ENCODE results near the gene RANBP3.
"Not testable (repeated sequence)": the region's sequence is repeated elsewhere in the genome, so short reads cannot be mapped to it uniquely, and the experiment has no call there.

The RANBP3 gene

GRCh38 chr19:5891572-5891937 lies 86.4 kb downstream of the RANBP3 start (continued):
- no peak for TF ChIP-seq POU6F1 (CRISPR knock-in tag; IDR thresholded peaks at IDR 0.05; ENCODE audit: borderline replicate concordance, low read depth)

GRCh38 chr19:5890099-5890498 lies 87.8 kb downstream of the RANBP3 start:
- ATAC-seq, result no peak
- TF ChIP-seq BACH2 (CRISPR knock-in tag; IDR thresholded peaks at IDR 0.05; ENCODE audit: borderline replicate concordance), result no peak
- TF ChIP-seq CSDC2 (CRISPR knock-in tag; IDR thresholded peaks at IDR 0.05), result no peak
- TF ChIP-seq TCF4 (CRISPR knock-in tag; IDR thresholded peaks at IDR 0.05; ENCODE audit: borderline replicate concordance), result no peak
- TF ChIP-seq RARB (CRISPR knock-in tag; IDR thresholded peaks at IDR 0.05), result no peak
- no peak for TF ChIP-seq TOX (CRISPR knock-in tag; IDR thresholded peaks at IDR 0.05; ENCODE audit: borderline replicate concordance)
- TF ChIP-seq OSR1 (CRISPR knock-in tag; IDR thresholded peaks at IDR 0.05), result no peak

- no peak; the same call in 1 of the 3 replicates for ATAC-seq
- TF ChIP-seq BACH2 (CRISPR knock-in tag; IDR thresholded peaks at IDR 0.05; ENCODE audit: borderline replicate concordance) (no peak), ISL1 (CRISPR knock-in tag; IDR thresholded peaks at IDR 0.05) (no peak), CREB5 (CRISPR knock-in tag; IDR thresholded peaks at IDR 0.05; ENCODE audit: low read depth) (no peak), ESRRG (CRISPR knock-in tag; IDR thresholded peaks at IDR 0.05) (no peak), TOX (CRISPR knock-in tag; IDR thresholded peaks at IDR 0.05; ENCODE audit: borderline replicate concordance) (no peak), ZNF70 (CRISPR knock-in tag; IDR thresholded peaks at IDR 0.05) (no peak)
These were observed 88.5 kb downstream of the RANBP3 start for GRCh38 chr19:5889288-5889971.

- ATAC-seq, result not testable (repeated sequence)
These were observed 93.7 kb downstream of the RANBP3 start for GRCh38 chr19:5884065-5884811.

GRCh38 chr19:5883157-5883873 lies 94.6 kb downstream of the RANBP3 start:
- ATAC-seq, result not testable (repeated sequence)

GRCh38 chr19:5882421-5882968 lies 95.4 kb downstream of the RANBP3 start:
- no peak for ATAC-seq
- TF ChIP-seq CSDC2 (CRISPR knock-in tag; IDR thresholded peaks at IDR 0.05) (no peak), ZFP30 (CRISPR knock-in tag; IDR thresholded peaks at IDR 0.05) (no peak), ESRRG (CRISPR knock-in tag; IDR thresholded peaks at IDR 0.05) (no peak), ZNF8 (CRISPR knock-in tag; IDR thresholded peaks at IDR 0.05) (no peak), POU6F1 (CRISPR knock-in tag; IDR thresholded peaks at IDR 0.05; ENCODE audit: borderline replicate concordance, low read depth) (no peak), TCF4 (CRISPR knock-in tag; IDR thresholded peaks at IDR 0.05; ENCODE audit: borderline replicate concordance) (no peak), ZC3H10 (CRISPR knock-in tag; IDR thresholded peaks at IDR 0.05) (no peak), RARB (CRISPR knock-in tag; IDR thresholded peaks at IDR 0.05) (no peak), GLIS3 (CRISPR knock-in tag; IDR thresholded peaks at IDR 0.05) (no peak), ZNF70 (CRISPR knock-in tag; IDR thresholded peaks at IDR 0.05) (no peak), TOX (CRISPR knock-in tag; IDR thresholded peaks at IDR 0.05; ENCODE audit: borderline replicate concordance) (no peak), SNAI2 (CRISPR knock-in tag; IDR thresholded peaks at IDR 0.05) (no peak), CSRNP3 (CRISPR knock-in tag; IDR thresholded peaks at IDR 0.05) (no peak), BACH2 (CRISPR knock-in tag; IDR thresholded peaks at IDR 0.05; ENCODE audit: borderline replicate concordance) (no peak), ARNTL (CRISPR knock-in tag; IDR thresholded peaks at IDR 0.05; ENCODE audit: borderline replicate concordance, low read depth) (no peak), PPARA (CRISPR knock-in tag; IDR thresholded peaks at IDR 0.05; ENCODE audit: borderline replicate concordance) (no peak), PATZ1 (CRISPR knock-in tag; IDR thresholded peaks at IDR 0.05; ENCODE audit: borderline replicate concordance) (no peak), ZFP3 (CRISPR knock-in tag; IDR thresholded peaks at IDR 0.05) (no peak)

All from SK-N-SH treated with all-trans-retinoic acid at 6 μM for 48 hours (cell line).